CD14-positive monocyte (primary cell): ENCODE data around the gene KLC1. TPM values are rescaled to one million over a fixed set of nuclear protein-coding genes. Genes with fewer than 3 reads are reported as not detected.

ENCODE experiments used
- DNase-seq, 3 donors: peaks; one replicate each; pipeline ENCODE4 v3.0.0-alpha.2; 2011 to 2022
- H2AFZ ChIP-seq: 2 replicates; pipeline ENCODE4 v1.6.0; 2012; ENCODE audit warnings: mild to moderate bottlenecking, low read depth, low read length, inconsistent platforms; ENCODE audit not compliant: insufficient read depth, poor library complexity, severe bottlenecking
- H3K27ac ChIP-seq, 2 donors: 1 replicate in 1 of 2; 2 replicates in 1 of 2; pipeline ENCODE4 v1.5.1; 2012 to 2013; ENCODE audit warnings: low read length in 2 of 2, control low read depth in 1 of 2, inconsistent platforms in 1 of 2, low read depth in 1 of 2, mild to moderate bottlenecking in 1 of 2
- H3K27me3 ChIP-seq, 2 donors: one replicate each; pipeline versions ENCODE4 v1.6.0 to v1.6.1; 2011 to 2013; ENCODE audit warnings: low read length in 2 of 2; ENCODE audit not compliant: control insufficient read depth in 2 of 2, insufficient read depth in 2 of 2
- H3K36me3 ChIP-seq, 2 donors: replicated peaks in 1 of 2; 1 replicate in 1 of 2; 2 replicates in 1 of 2; pipeline versions ENCODE4 v1.5.1 to v1.6.1; 2012 to 2013; ENCODE audit warnings: low read length in 2 of 2, control low read depth in 1 of 2, inconsistent platforms in 1 of 2, mild to moderate bottlenecking in 1 of 2; ENCODE audit not compliant: insufficient read depth in 2 of 2, control insufficient read depth in 1 of 2
- H3K4me1 ChIP-seq, 2 donors: 1 replicate in 1 of 2; 2 replicates in 1 of 2; pipeline versions ENCODE4 v1.5.1 to v1.6.1; 2012 to 2013; ENCODE audit warnings: low read length in 2 of 2, control low read depth in 1 of 2, inconsistent platforms in 1 of 2, mild to moderate bottlenecking in 1 of 2, moderate library complexity in 1 of 2; ENCODE audit not compliant: insufficient read depth in 2 of 2, control insufficient read depth in 1 of 2
- H3K4me2 ChIP-seq: replicated peaks from 2 replicates; pipeline ENCODE3; 2012; ENCODE audit warnings: low read length, moderate library complexity, mild to moderate bottlenecking; ENCODE audit not compliant: poor library complexity, severe bottlenecking; ENCODE audit errors: extremely low read depth
- H3K4me3 ChIP-seq, 3 experiments: fragments of 200-600 bp in 1 of 3; sonication (generic) in 1 of 3; replicated peaks in 1 of 3; 1 replicate in 2 of 3; 2 replicates in 1 of 3; pipeline ENCODE4 v1.5.1; 2011 to 2013; ENCODE audit warnings: low read length in 3 of 3, mild to moderate bottlenecking in 3 of 3, control low read depth in 2 of 3, low read depth in 2 of 3, inconsistent platforms in 1 of 3, moderate library complexity in 1 of 3
- H3K79me2 ChIP-seq: 2 replicates; pipeline ENCODE4 v1.6.0; 2012; ENCODE audit warnings: mild to moderate bottlenecking, control low read depth, inconsistent platforms, low read length, moderate library complexity; ENCODE audit not compliant: insufficient read depth
- H3K9ac ChIP-seq: 2 replicates; pipeline ENCODE4 v1.6.0; 2017; ENCODE audit warnings: low read length, mild to moderate bottlenecking; ENCODE audit not compliant: insufficient read depth, poor library complexity, severe bottlenecking
- H3K9me3 ChIP-seq, 2 donors: replicated peaks in 1 of 2; 1 replicate in 1 of 2; 2 replicates in 1 of 2; pipeline versions ENCODE4 v1.5.1 to v1.6.1; 2012 to 2013; ENCODE audit warnings: low read length in 2 of 2, control low read depth in 1 of 2; ENCODE audit not compliant: control insufficient read depth in 1 of 2, insufficient read depth in 1 of 2
- H4K20me1 ChIP-seq: 2 replicates; pipeline ENCODE4 v1.6.0; 2012; ENCODE audit warnings: mild to moderate bottlenecking, low read length, control low read depth, moderate library complexity; ENCODE audit not compliant: insufficient read depth
- H3K27ac Mint-ChIP-seq, 7 donors: one replicate each; pipeline ENCODE4 v1.8.0; 2020; ENCODE audit warnings: mild to moderate bottlenecking in 7 of 7, mixed read lengths in 7 of 7, moderate library complexity in 6 of 7, inconsistent platforms in 2 of 7
- H3K27me3 Mint-ChIP-seq, 3 donors: one replicate each; pipeline ENCODE4 v1.8.0; 2021 to 2022; ENCODE audit warnings: low read depth in 3 of 3, mild to moderate bottlenecking in 3 of 3, mixed read lengths in 3 of 3, moderate library complexity in 3 of 3, inconsistent platforms in 1 of 3
- H3K36me3 Mint-ChIP-seq, 2 donors: one replicate each; pipeline ENCODE4 v1.8.0; 2020; ENCODE audit warnings: mixed read lengths in 2 of 2, inconsistent platforms in 1 of 2, mild to moderate bottlenecking in 1 of 2
- H3K4me1 Mint-ChIP-seq: one replicate; pipeline ENCODE4 v1.8.0; 2020; ENCODE audit warnings: mild to moderate bottlenecking, mixed read lengths
- H3K4me3 Mint-ChIP-seq, 2 donors: one replicate each; pipeline ENCODE4 v1.8.0; 2020; ENCODE audit warnings: mild to moderate bottlenecking in 2 of 2, mixed read lengths in 2 of 2, moderate library complexity in 1 of 2
- H3K9me3 Mint-ChIP-seq, 7 donors: one replicate each; pipeline ENCODE4 v1.8.0; 2020 to 2022; ENCODE audit warnings: mixed read lengths in 7 of 7, mild to moderate bottlenecking in 6 of 7, moderate library complexity in 6 of 7, inconsistent platforms in 2 of 7
- CTCF ChIP-seq: fragments of 200-600 bp; IDR thresholded peaks from one replicate; pipeline ENCODE4 v1.8.0; 2022; ENCODE audit warnings: antibody characterized with exemption, mild to moderate bottlenecking
- WGBS: methylation state at CpG from one replicate; pipeline ENCODE4 v1.1.5; 2013; ENCODE audit warnings: missing lambda C conversion rate; ENCODE audit not compliant: insufficient coverage; 5-methylcytosine and 5-hydroxymethylcytosine counted together
- intact Hi-C, 2 donors: fragments of 100-400 bp; cut with micrococcal nuclease; formaldehyde crosslinking; loops; one replicate each; pipeline versions ENCODE4 v1.15.0 to v1.15.1; 2023
- polyA plus RNA-seq, 3 donors: library from polyadenylated mRNA; depleted of rRNA in 1 of 3; unstranded in 2 of 3; stranded (reverse) in 1 of 3; fragments of 300-500 nt in 2 of 3; fragments of >200 nt in 1 of 3; fragmentation: Illumina TruSeq in 2 of 3; gene quantifications; 1 replicate in 2 of 3; 2 replicates in 1 of 3; pipeline ENCODE4 v1.2.3, GENCODE V29; 2012 to 2021

Gene KLC1
- polyA plus RNA-seq, 3 donors, result 41.5 to 108 (median 46.6) TPM

- Histone ChIP-seq H3K9ac (no peak overlapping the region), H3K27ac (no peak overlapping the region), H3K27me3 (no peaks in the 10 kb centered on the region), H3K36me3 (peaks cover 90 to 100% of the 10 kb centered on the region in 2 donors), H3K4me3 (no peak overlapping the region), H3K4me2 (no peak overlapping the region), H4K20me1 (peaks cover 26% of the 10 kb centered on the region), H2AFZ (no peak overlapping the region), H3K4me1 (no peaks in the 10 kb centered on the region), H3K9me3 (no peaks in the 10 kb centered on the region), H3K79me2 (no peaks in the 10 kb centered on the region)
- peak overlapping the region in 1 of 7 donors; percentile 31 for H3K27ac Mint-ChIP-seq
- TF ChIP-seq CTCF, result no peak
- peaks cover 84 to 97% of the 10 kb centered on the region in 2 donors for H3K36me3 Mint-ChIP-seq
- no peak overlapping the region for H3K4me3 Mint-ChIP-seq
- WGBS, result 91% methylated on average over 11 of the region's 16 CpGs
- H3K4me1 Mint-ChIP-seq, result peaks cover 4% of the 10 kb centered on the region
- no peaks in the 10 kb centered on the region for H3K9me3 Mint-ChIP-seq
- DNase-seq, result no peak
- no peaks in the 10 kb centered on the region for H3K27me3 Mint-ChIP-seq
- intact Hi-C loops, result loop anchor here in 1 of 2 donors (5.0 kb wide), 1 partner anchor 105 kb away; no protein-coding TSS in a partner anchor
These were observed 48.1 kb downstream of the KLC1 start for GRCh38 chr14:103676881-103677675.

GRCh38 chr14:103679351-103679750 is 50.3 kb downstream of the KLC1 start:
- H3K4me2 ChIP-seq, result no peak overlapping the region
- H3K9me3 ChIP-seq, result no peaks in the 10 kb centered on the region
- no peak overlapping the region for H2AFZ ChIP-seq
- intact Hi-C loops, result loop anchor here in 1 of 2 donors (5.0 kb wide), 1 partner anchor 107 kb away; no protein-coding TSS in a partner anchor
- H3K4me3 ChIP-seq, result no peak overlapping the region
- peak; percentile 54 to 69 (median 54) for DNase-seq
- no peaks in the 10 kb centered on the region for H3K27me3 ChIP-seq
- H3K9ac ChIP-seq, result no peak overlapping the region
- peaks cover 81 to 96% of the 10 kb centered on the region in 2 donors for H3K36me3 Mint-ChIP-seq
- H3K27ac Mint-ChIP-seq, result peak overlapping the region in 6 of 7 donors; percentile 4 to 84 (median 60)
- peaks cover 4% of the 10 kb centered on the region for H3K4me1 Mint-ChIP-seq
- H3K9me3 Mint-ChIP-seq, result no peaks in the 10 kb centered on the region
- TF ChIP-seq CTCF, result peak; percentile 72
- H3K79me2 ChIP-seq, result no peaks in the 10 kb centered on the region
- 9% methylated on average over 9 of the region's 13 CpGs for WGBS
- peaks cover 35% of the 10 kb centered on the region for H4K20me1 ChIP-seq
- H3K4me1 ChIP-seq, result no peaks in the 10 kb centered on the region
- H3K27ac ChIP-seq, result peak overlapping the region in 1 of 2 donors; percentile 1
- peaks cover 85 to 100% of the 10 kb centered on the region in 2 donors for H3K36me3 ChIP-seq
- H3K27me3 Mint-ChIP-seq, result peaks cover 0 to 2% (median 0%) of the 10 kb centered on the region in 3 donors
- no peak overlapping the region for H3K4me3 Mint-ChIP-seq
